Stomach (tissue), 4 donors: ENCODE results near the gene INTS14.

Source experiments
- POLR2AphosphoS5 ChIP-seq, 3 donors: sonication (generic); formaldehyde crosslinking; IDR thresholded peaks; one replicate each; pipeline ENCODE4 v1.6.1; 2016; ENCODE audit warnings: antibody characterized with exemption in 3 of 3
- TF ChIP-seq, protein P1 (sequence below), 7 experiments: fragments of 450-650 bp in 4 of 7; fragments of 200-600 bp in 3 of 7; sonication (generic) in 3 of 7; IDR thresholded peaks; one replicate each; pipeline ENCODE4 v1.5.1; 2016 to 2019; ENCODE audit warnings: antibody characterized with exemption in 7 of 7, control low read depth in 2 of 7, mild to moderate bottlenecking in 1 of 7

DNA sequence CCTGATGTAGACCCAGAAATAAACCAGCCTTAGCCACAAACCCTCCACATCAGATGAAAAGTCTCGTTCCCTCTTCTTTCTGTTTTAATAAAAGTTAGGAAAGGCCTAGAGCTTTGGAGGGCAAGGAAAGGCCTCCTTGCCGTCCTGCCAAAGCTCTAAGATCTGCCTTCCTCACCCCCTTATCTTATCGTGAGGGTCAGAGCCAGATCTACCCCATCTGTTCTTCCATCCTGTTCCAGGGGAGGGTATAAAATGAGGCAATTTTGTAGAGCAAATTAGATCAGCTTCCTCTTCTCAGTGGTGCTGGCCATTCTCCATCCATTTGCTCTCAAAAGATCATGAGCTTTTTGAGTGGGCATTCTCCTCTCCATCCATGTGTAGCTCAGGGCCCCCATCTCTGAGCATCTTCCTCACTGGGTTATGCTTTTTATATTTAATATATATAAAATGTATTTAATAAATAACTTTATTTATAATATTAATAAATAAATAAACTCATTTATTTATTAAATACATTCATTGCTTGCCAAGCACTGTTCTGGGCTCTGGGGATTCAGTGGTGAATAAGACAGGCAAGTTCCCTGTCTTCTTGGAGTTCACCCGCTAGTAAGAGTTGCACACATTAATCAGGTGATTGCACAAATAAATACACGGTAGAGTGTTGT, 8.8 kb upstream of the INTS14 start:
- TF ChIP-seq, protein P1, sequence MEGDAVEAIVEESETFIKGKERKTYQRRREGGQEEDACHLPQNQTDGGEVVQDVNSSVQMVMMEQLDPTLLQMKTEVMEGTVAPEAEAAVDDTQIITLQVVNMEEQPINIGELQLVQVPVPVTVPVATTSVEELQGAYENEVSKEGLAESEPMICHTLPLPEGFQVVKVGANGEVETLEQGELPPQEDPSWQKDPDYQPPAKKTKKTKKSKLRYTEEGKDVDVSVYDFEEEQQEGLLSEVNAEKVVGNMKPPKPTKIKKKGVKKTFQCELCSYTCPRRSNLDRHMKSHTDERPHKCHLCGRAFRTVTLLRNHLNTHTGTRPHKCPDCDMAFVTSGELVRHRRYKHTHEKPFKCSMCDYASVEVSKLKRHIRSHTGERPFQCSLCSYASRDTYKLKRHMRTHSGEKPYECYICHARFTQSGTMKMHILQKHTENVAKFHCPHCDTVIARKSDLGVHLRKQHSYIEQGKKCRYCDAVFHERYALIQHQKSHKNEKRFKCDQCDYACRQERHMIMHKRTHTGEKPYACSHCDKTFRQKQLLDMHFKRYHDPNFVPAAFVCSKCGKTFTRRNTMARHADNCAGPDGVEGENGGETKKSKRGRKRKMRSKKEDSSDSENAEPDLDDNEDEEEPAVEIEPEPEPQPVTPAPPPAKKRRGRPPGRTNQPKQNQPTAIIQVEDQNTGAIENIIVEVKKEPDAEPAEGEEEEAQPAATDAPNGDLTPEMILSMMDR (IDR thresholded peaks at IDR 0.05) = no peak
- TF ChIP-seq POLR2AphosphoS5 (IDR thresholded peaks at IDR 0.05) = no peak
